Activated gamma-delta T cell (primary cell): ENCODE data around the gene PPP1R37.
"Not testable (repeated sequence)": the region's sequence is repeated elsewhere in the genome, so short reads cannot be mapped to it uniquely, and the experiment has no call there.

Source experiments
- DNase-seq: peaks from one replicate; lab custom pipeline; 2025; lab: John Stamatoyannopoulos, UW

The PPP1R37 gene

DNA sequence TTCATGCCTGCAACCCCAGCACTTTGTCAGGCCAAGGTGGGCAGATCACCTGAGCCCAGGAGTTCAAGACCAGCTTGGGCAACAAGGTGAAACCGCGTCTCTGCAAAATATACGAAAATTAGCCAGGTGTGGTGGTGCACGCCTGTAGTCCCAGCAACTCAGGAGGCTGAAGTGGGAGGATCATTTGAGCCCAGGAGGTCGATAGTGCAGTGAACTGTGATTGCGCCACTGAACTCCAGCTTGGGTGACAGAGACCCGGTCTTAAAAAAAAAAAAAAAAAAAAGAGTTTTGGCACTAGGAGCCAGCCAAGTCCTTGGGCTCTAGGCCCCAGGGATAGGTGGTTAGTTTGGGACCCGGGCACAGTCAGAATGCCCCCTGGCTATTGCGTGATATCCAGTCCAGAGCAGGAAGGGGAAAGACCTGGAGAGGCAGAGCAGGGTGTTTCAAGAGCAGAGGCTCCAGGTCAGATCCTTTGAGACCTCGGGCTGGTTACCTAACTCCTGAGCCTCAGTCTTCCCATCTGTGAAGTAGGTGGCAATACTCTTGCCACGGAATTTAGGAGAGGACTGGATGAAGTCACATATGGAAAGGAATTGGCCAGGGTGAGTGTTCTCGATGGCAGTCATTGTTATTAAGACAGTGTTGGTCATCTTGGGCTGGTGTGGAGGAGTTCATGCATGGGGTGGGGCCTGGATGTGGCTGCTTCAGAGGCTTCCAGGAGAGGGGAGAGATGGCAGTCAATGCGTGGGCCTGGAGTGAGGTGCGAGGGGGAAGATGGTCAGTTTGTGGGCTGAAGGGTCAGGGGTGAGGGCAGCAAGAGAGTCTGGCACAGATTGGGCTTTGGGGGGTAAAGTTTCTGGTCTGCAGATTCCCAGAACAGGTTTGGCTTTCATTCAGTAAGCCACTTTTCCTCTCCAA is 2.8 kb downstream of the PPP1R37 start:
- no peak for DNase-seq

GRCh38 chr19:45096700-45097099 is 3.7 kb downstream of the PPP1R37 start:
- no peak for DNase-seq

GRCh38 chr19:45097450-45097775 is 4.4 kb downstream of the PPP1R37 start:
- DNase-seq = no peak

DNA sequence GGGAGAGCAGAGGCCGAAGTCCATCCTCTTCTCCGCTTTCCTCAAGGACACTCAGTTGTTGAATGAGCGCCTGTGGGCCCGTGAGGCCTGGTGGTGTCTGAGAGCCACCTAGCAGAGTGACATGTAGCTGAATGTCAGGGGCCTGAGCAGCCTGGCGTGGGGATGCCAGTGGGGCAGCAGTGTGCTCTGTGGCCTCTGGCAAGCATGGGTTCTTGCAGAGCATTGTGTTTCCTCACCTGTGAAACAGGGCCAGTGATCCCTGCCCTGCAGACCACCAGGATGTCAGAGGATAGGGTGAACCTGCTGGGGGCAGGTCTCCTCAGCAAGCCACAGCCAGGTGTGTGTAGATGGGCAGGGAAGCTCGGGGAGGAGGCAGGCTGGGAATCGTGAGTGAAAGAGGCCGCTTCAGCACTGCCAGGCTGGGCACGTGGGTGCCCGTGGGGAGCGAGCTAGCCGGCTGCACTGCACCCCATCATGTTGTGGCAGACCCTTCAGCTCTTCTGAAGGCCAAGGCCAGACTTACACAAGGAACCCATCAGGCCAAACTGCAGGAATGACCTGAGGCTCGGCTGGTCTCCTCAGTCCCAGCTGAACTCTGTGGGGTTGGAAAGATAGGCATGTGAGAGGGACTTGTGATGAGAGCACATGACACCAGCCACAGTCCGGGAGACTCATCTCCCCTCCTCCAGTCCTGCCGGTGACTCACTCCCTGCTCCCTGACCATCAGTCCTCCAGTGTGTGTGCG is 5.0 kb downstream of the PPP1R37 start:
- DNase-seq = no peak

DNA sequence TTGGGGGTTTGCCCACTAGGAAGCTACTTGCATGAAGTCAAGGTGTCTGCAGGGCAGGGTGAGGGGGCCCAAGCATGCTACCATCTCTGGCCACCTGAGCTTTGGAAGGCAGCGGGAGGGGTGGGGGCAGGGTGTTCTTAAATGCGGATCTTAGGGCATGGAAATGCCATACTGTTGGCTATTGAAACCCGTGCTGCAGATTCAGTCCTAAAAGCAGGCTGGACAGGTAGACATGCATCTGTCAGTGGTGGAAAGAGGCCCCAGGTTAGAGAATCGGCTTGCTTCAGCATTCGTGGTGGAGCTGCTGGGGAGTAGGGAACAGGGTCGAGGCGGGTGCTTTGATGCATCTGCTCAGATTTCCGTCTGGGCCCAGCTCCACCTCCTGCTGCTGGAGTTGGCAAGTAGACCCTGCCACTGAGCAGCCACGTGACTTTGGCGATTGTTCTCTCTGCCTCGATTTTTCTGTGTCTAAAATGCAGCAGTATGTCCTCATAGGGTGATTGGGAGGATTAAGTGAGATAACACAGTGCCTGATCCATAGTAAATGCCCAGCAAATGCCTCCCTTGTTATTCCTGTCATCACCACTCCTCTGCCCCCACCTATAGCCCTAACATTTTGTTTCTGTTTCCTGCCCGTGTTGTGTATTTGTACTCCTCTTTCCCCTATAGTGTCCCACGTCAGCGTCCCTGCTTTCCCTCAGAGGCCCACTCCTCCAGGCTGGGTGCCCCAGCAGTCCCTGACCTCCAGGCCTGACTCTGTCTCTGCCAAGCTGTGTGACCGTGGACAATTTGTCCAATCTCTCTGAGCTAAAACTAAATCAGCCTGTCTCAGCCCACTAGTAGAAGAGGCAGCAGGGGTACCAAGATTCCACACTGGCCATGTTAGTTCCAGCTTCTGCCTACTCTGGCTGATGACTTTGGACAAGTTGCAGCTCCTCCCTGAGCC is 5.8 kb downstream of the PPP1R37 start:
- no peak for DNase-seq

DNA sequence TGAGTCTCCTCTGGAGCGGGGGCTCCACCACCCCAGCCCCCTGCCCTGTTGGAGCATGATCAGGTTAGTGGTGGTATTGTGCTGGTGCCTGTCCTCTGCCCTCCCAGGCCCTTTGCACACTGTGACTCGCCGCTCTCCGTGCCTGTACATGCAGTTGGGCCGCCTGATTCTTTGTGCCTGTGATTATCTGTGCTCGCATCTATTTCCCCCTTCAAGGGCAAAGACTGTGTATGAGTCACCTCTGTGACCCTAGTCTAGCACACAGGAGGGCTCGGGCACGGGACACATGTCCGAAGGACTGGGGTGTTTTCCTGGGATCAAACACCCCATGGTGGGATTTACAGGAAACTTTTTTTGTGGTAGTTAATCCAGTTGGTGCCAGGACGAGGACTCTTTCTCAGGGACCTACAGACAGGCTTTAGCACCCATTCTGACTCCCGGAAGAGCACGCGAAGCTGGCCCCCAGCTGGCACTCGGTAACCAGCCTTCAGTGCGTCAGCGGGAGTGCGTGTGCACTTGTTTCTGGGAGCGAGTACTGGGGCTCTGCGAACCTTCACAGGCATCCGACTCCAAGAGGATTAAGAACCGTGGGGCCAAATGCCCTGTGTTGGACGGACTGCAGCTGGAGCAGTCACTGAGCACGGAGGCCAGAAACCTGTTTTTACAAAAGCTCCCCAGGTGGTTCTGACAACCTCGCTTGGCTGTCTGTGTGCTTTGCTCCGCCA is 6.7 kb downstream of the PPP1R37 start:
- no peak for DNase-seq

DNA sequence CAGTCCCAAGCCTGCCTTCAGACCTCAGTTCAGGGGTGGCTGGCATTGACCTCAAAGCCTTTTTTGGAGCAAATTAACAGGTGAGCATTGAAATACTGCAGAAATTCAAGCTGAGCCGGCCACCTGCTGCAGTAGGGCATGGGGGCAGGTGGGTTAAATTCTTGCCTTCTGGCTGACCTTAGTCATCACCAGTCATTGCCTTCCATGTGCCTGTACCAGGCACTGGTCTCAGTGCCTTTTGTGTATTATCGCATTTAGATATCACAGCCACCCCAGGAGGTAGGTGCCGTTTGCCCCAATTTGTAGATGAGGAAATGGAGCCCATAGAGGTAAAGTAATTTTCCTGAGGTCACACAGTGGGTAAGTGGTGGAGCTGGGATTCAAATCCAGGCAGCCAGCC is 7.2 kb downstream of the PPP1R37 start:
- DNase-seq = no peak

DNA sequence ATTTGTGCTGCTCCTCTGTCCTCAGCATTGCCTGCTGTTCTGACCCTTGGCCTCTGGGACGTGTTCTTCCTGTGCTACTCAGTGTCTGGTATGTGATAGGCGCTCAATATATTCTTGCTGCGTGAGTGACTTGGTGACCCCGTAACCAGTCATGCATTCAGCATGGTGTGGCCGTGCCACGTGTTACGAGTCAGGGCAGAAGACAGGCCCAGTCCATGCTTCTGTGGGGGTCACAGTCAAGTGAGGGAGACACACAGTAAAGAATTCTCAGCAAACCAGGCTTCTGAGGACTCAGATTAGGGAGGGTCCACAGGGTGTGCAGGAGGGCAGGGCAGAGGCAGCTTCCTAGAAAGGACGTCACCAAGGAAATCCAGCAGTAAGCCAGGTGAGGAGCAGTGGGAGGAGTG is 7.9 kb downstream of the PPP1R37 start:
- DNase-seq = no peak

- no peak for DNase-seq
Measured at GRCh38 chr19:45101806-45102205, 8.8 kb downstream of the PPP1R37 start.

DNA sequence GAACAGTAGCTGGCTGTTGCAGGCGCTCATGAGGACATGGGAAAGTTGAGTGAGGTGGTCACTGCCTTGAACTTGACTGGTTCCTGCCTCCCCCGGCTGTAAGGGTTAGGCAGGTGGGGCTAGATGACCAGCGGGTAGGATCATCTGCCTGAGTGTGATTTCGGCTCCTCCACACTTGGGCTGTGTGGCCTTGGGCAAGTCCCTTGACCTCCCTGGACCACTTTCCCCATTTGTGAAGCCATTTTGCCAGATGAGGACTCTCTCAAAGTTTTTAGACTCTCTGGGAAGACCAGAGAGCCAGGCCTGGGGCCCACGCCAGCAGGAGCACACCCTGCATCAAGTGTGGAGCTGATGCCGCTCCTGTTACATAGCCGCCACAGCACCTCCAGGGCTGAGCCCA is 9.5 kb downstream of the PPP1R37 start:
- no peak for DNase-seq

GRCh38 chr19:45103156-45103507 is 10.2 kb downstream of the PPP1R37 start:
- DNase-seq = no peak

DNA sequence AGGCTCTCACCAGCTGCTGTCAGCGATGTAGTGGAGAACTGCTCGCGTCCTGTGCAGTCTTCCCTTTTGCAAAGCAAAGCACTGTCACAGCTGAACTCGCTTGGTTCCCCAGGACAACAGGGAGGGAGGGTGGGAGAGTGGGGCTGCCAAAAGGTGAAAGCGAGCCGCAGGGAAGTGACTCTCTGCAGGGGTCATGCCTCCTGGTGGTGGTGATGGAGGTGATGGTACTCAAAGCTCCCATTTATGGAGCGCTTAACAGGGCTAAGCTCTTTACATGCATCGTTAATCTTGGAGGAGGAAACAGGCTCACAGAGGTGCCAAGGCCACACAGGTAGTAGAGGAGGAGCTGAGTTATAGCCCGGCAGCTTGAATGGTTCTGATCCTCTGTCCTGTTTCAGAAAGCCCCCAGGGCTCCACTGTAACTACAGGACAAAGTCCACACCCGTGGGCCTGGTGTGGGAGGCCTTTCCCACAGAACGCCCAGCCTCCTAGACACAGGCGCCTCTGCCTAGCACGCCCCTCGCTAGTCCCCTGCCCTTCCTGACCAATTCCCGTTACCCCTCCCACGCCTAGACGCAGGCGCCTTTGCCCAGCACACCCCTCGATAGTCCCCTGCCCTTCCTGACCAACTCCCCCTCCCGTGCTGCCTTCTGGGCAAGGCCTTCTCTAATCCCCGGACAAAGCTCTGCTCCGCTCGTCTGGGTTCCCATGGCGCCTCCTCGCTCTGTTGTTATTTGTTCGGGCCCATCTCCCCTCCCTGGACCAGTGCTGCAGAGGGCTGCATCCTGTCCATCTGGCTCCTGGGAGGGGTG is 10.7 kb downstream of the PPP1R37 start:
- DNase-seq = no peak

DNA sequence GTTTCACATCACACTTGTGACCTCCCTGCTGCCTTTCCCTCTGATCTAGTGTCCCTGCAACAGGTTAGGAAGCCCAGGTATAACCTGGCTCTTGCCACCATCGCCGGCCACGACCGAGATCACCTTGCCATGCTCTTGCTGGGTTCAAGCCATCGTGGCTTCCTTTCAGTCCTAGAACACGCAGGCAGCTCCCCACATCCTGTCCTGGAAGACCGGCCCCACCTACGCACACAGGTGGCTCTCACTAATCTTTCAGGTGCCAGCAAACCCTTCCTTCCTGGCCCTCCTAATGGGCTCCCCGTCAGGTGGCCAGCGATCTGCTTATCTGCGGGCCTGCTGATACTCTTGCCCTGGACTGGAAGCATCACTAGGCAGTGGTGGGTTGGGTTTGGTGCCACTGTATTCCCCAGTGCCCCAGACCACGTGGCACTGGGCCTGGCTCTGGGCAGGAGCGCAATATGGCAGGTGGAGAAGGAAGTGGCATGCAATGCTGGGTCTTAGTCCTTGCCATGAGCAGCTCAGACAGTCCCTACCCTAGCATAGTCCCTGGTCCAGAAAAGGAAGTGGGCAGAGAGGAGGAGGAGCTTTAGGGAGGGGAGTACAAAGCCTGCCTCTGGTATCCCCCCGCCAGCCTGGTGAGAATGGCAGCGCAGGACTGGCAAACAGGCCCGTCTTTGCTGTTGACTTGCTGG is 11.8 kb downstream of the PPP1R37 start:
- DNase-seq = no peak

GRCh38 chr19:45106363-45106762 is 13.4 kb downstream of the PPP1R37 start:
- DNase-seq = not testable (repeated sequence)

DNA sequence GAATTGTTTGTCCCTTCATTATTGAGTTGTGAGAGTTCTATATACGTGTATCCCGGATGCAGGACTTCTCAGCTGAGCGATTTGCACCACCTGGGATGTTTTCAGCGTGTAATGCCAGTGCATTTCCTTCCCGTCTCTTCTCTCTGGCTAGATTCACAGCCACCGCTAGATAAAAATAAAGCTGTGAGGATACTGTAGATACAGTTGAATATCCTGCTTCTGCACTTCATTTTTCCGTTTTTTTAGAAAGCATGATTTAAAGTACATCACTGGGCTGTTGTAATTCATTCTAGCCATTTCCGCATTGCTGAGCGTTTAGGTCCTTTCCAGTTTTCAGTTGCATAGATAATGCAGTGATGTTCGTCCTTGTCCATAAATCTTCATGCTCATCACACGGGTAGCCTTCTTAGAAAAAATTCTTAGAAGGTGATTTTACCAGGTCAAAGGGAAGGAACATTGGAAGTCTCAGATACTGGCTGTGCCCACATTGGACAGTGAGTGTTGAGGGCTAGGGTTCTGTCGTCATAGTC is 14.7 kb downstream of the PPP1R37 start:
- DNase-seq = no peak

GRCh38 chr19:45110851-45111266 is 17.9 kb downstream of the PPP1R37 start:
- DNase-seq = no peak

DNA sequence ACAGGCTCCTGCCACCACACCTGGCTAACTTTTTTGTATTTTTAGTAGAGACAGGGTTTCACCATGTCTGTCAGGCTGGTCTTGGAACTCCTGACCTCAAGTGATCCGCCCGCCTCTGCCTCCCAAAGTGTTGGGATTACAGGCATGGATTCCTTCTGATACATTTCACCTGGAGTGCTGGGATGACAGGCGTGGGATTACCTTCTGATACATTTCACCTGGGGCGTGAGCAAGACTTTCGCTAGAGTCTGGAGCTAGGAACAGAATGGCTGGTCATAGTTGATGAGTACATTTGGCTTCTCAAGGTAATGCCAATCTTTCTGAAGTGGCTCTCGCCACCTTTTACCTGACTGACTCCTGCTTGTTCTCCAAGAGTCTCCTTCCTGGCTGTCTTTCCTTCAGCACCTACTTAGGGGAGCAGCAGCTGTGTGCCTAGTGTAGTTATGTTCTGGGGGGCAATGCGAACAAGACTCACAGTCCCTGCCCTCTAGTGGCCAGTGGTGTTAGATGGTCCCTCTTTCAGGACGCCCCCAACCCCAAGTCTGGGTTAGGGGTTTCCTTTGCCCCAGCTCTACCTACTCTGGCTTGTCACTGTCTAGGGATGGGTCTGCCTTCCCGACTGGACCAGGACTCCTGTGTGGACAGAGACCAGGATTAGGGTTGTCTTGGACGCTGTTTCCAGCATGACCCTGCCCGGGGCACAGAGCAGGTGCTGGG is 19.3 kb downstream of the PPP1R37 start:
- no peak for DNase-seq

GRCh38 chr19:45113628-45114027 is 20.6 kb downstream of the PPP1R37 start:
- no peak for DNase-seq

DNA sequence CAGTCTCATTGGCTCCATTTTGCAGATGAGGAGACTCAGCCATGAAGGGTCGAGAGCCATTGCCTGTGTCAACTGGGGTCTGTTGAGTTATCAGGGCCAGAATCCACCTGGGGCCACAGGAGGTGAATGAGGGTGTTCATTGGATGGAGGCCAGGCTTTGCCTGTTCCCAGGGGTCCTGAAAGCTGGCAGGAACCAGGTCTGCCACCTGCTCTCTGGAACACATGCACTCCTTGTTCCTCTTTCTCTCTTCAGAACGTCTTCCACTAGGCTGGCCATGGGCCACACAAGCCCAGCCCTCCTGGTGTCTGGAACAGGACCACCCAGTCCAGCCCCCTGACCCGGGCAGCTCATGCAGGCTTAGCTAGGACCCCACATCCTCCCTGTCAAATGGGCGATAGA is 21.1 kb downstream of the PPP1R37 start:
- DNase-seq = no peak
